ENCODE measurements around the gene KCNN1. TPM values are rescaled to one million over a fixed set of nuclear protein-coding genes. Genes with fewer than 3 reads are reported as not detected.

The KCNN1 gene
- total and polyA plus RNA-seq, 2 of the 13 experiments (the other 11 are each of a cell fraction or from before 2014, with no cell fraction given) = 0.04 TPM; not detected in 1

DNA sequence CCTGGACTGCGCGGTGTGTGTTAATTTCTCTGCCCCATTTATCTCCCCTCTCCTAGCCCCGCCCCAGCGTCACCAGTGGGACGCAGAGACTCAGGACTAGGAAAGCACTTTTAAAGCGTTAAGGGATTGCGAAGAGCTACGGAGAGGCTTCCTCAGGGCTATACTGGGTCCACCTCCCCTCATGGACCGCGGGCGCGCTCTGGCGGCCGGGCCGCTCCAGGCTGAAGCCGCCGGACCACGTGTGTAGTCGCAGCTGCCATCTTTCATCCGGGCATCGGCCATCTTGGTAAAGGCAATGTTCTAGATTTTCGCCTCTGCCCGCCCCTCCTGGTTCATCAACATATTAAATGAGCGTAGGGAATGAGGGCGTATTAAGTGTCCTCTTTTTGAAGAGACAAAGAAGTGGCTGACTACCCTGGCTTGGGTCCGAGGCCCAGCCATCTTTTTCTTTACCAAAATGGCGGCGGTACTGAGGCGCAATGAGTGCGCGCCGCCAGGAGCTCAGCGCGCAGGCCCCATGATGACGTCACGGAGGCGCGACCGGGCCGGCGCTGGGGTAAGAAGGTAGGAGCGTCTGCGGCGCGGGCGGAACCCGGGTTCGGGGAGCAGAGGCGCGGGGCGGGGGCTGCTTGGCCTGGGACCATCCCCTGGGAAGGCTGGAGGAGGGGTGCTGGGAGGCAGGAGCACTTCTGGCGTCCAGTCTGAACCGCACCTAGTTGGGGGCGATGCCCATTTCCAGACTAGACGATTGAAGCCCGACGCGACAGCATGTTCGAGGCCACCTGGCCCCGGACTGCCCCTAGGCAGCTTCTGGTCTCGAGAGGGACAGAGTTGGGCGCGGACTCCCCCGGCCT is 34.2 kb upstream of the KCNN1 start, which contains the start of gene CCDC124 (continued):
- no peak for TF ChIP-seq SMAD1 (CRISPR knock-in tag; IDR thresholded peaks at IDR 0.05; ENCODE audit: borderline replicate concordance, low read depth)
- no peak for TF ChIP-seq ZNF577 (CRISPR knock-in tag; IDR thresholded peaks at IDR 0.05; ENCODE audit: borderline replicate concordance, low read depth)
- peak; percentile 44; the same call in 1 of the 2 replicates for TF ChIP-seq ZMAT3 (CRISPR knock-in tag; conservative IDR thresholded peaks at IDR 0.05)
- peak; percentile 65; the same call in 1 of the 2 replicates for TF ChIP-seq MEIS2 (CRISPR knock-in tag; IDR thresholded peaks at IDR 0.05)
- peak; percentile 77; the same call in 1 of the 2 replicates for TF ChIP-seq ZNF766 (CRISPR knock-in tag; IDR thresholded peaks at IDR 0.05; ENCODE audit: borderline replicate concordance)
- TF ChIP-seq KLF9 (CRISPR knock-in tag; IDR thresholded peaks at IDR 0.05; ENCODE audit: low read depth) = 0 out of 2 replicates have a peak, but pooled peaks have one; percentile 40
- TF ChIP-seq ZNF12 (CRISPR knock-in tag; IDR thresholded peaks at IDR 0.05) = no peak
- TF ChIP-seq FOXO1 (CRISPR knock-in tag; IDR thresholded peaks at IDR 0.05) = no peak
- peak; percentile 77 for TF ChIP-seq KDM2A (CRISPR knock-in tag; IDR thresholded peaks at IDR 0.05; ENCODE audit: borderline replicate concordance, low read depth)
- TF ChIP-seq, protein P1, sequence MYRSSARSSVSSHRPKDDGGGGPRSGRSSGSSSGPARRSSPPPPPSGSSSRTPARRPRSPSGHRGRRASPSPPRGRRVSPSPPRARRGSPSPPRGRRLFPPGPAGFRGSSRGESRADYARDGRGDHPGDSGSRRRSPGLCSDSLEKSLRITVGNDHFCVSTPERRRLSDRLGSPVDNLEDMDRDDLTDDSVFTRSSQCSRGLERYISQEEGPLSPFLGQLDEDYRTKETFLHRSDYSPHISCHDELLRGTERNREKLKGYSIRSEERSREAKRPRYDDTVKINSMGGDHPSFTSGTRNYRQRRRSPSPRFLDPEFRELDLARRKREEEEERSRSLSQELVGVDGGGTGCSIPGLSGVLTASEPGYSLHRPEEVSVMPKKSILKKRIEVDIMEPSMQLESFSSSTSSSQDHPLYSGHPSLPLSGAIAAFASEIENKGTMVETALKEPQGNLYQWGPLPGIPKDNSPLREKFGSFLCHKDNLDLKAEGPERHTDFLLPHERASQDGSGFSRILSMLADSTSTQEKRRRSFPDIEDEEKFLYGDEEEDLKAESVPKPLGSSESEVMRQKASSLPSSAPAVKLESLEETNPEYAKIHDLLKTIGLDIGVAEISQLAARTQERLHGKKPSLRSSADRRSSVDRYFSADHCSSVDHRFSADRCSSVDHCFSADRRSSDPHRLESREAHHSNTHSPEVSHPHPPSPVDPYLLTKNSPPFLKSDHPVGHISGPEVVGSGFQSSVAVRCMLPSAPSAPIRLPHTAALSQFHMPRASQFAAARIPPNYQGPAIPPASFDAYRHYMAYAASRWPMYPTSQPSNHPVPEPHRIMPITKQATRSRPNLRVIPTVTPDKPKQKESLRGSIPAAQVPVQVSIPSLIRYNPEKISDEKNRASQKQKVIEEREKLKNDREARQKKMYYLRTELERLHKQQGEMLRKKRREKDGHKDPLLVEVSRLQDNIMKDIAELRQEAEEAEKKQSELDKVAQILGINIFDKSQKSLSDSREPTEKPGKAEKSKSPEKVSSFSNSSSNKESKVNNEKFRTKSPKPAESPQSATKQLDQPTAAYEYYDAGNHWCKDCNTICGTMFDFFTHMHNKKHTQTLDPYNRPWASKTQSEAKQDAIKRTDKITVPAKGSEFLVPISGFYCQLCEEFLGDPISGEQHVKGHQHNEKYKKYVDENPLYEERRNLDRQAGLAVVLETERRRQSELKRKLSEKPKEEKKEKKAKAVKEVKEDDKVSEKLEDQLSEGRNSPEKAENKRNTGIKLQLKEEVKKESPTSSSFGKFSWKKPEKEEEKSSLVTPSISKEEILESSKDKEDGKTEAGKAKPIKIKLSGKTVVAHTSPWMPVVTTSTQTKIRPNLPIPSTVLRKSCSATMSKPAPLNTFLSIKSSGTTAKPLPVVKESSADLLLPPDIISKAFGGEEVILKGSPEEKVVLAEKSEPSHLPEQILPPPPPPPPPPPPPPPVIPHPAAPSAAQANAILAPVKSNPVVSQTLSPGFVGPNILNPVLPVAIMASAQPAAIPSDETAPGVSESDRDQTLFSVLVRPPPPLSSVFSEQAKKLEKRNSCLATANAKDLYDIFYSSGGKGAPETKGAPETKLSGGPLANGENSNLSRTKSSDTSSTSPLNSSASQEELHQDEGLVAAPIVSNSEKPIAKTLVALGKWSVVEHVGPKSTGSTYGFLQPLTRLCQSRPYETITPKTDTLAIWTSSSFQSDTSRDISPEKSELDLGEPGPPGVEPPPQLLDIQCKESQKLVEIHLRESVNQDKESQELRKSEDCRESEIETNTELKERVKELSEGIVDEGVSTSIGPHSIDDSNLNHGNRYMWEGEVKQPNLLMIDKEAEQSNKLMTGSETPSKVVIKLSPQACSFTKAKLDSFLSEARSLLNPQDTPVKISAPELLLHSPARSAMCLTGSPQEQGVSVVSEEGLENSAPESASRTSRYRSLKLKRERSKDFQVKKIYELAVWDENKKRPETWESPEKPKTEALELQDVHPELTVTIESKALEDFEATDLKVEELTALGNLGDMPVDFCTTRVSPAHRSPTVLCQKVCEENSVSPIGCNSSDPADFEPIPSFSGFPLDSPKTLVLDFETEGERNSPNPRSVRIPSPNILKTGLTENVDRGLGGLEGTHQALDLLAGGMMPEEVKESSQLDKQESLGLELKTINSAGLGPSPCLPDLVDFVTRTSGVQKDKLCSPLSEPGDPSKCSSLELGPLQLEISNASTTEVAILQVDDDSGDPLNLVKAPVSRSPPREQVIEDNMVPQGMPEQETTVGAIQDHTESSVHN (CRISPR knock-in tag; IDR thresholded peaks at IDR 0.05) = no peak
- TF ChIP-seq ZMYM4 (CRISPR knock-in tag; IDR thresholded peaks at IDR 0.05) = peak; percentile 75
- TF ChIP-seq, protein P2, sequence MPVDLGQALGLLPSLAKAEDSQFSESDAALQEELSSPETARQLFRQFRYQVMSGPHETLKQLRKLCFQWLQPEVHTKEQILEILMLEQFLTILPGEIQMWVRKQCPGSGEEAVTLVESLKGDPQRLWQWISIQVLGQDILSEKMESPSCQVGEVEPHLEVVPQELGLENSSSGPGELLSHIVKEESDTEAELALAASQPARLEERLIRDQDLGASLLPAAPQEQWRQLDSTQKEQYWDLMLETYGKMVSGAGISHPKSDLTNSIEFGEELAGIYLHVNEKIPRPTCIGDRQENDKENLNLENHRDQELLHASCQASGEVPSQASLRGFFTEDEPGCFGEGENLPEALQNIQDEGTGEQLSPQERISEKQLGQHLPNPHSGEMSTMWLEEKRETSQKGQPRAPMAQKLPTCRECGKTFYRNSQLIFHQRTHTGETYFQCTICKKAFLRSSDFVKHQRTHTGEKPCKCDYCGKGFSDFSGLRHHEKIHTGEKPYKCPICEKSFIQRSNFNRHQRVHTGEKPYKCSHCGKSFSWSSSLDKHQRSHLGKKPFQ (CRISPR knock-in tag; IDR thresholded peaks at IDR 0.05; ENCODE audit: insufficient replicate concordance) = no peak
- no peak for TF ChIP-seq ZNF34 (CRISPR knock-in tag; IDR thresholded peaks at IDR 0.05; ENCODE audit: borderline replicate concordance)
- TF ChIP-seq KAT2B (IDR thresholded peaks at IDR 0.05; ENCODE audit: borderline replicate concordance, low read depth, low read length) = no peak
- TF ChIP-seq ASH2L (IDR thresholded peaks at IDR 0.05; ENCODE audit: insufficient read length, low read depth, low read length) = peak; percentile 87
- TF ChIP-seq ZNF335 (CRISPR knock-in tag; IDR thresholded peaks at IDR 0.05) = peak; percentile 93
- TF ChIP-seq ZMYM3 (CRISPR knock-in tag; IDR thresholded peaks at IDR 0.05) = no peak
- TF ChIP-seq EHMT2 (IDR thresholded peaks at IDR 0.05; ENCODE audit: borderline replicate concordance, low read depth, low read length) = peak; percentile 98
- TF ChIP-seq HDAC2 (CRISPR knock-in tag; IDR thresholded peaks at IDR 0.05) = peak; percentile 21; the same call in 1 of the 2 replicates
- TF ChIP-seq ZBTB7B (CRISPR knock-in tag; IDR thresholded peaks at IDR 0.05) = peak; percentile 23; the same call in 1 of the 2 replicates
